Stimulated activated CD4-positive, alpha-beta T cell treated with anti-CD3 and anti-CD28 coated beads, Interleukin-4, amount 100 ng/mL, for 48 hours (primary cell): ENCODE results near the gene PDGFB.

Source experiments
- DNase-seq, 2 donors: peaks; one replicate each; pipeline ENCODE4 v3.0.0-alpha.2; 2020; ENCODE audit warnings: low read depth in 2 of 2

Gene PDGFB

GRCh38 chr22:39244496-39245129 is at the start of gene PDGFB:
PDGFB (minus strand) TSS chr22:39244982; CDS start chr22:39243963, 1,019 bp downstream.
- DNase-seq: no peak

- no peak for DNase-seq
Observed at GRCh38 chr22:39293766-39294368, 49.1 kb upstream of the PDGFB start.

GRCh38 chr22:39292561-39293074 is 47.8 kb upstream of the PDGFB start:
- no peak for DNase-seq

GRCh38 chr22:39292031-39292462 is 47.3 kb upstream of the PDGFB start:
- DNase-seq: no peak

GRCh38 chr22:39291523-39291922 is 46.7 kb upstream of the PDGFB start:
- DNase-seq: no peak

- no peak for DNase-seq
Observed at GRCh38 chr22:39290724-39291161, 46.0 kb upstream of the PDGFB start.

GRCh38 chr22:39289975-39290720 is 45.4 kb upstream of the PDGFB start:
- DNase-seq: no peak

- DNase-seq: no peak
Observed at GRCh38 chr22:39289533-39289932, 44.8 kb upstream of the PDGFB start.

- no peak for DNase-seq
Observed at GRCh38 chr22:39288135-39288898, 43.5 kb upstream of the PDGFB start.

- DNase-seq: no peak
Observed at GRCh38 chr22:39287076-39287725, 42.4 kb upstream of the PDGFB start.

GRCh38 chr22:39284983-39285382 is 40.2 kb upstream of the PDGFB start:
- DNase-seq: no peak

- no peak for DNase-seq
Observed at GRCh38 chr22:39284142-39284980, 39.6 kb upstream of the PDGFB start.

GRCh38 chr22:39283322-39284141 is 38.8 kb upstream of the PDGFB start:
- no peak for DNase-seq

- no peak for DNase-seq
Observed at GRCh38 chr22:39282645-39283321, 38.0 kb upstream of the PDGFB start.

GRCh38 chr22:39281126-39281525 is 36.3 kb upstream of the PDGFB start:
- DNase-seq: no peak

GRCh38 chr22:39280250-39280649 is 35.5 kb upstream of the PDGFB start:
- no peak for DNase-seq

- DNase-seq: no peak
Observed at GRCh38 chr22:39279170-39279850, 34.5 kb upstream of the PDGFB start.

GRCh38 chr22:39278040-39278439 is 33.3 kb upstream of the PDGFB start:
- DNase-seq: no peak
